GM19468 (cell line): ENCODE data around the gene S100A1.

Source experiments
- ATAC-seq: cut with Tn5 transposase; IDR thresholded peaks from one replicate; pipeline ENCODE4 v1.9.1; 2021; ENCODE audit warnings: mild to moderate bottlenecking, moderate library complexity, moderate number of reproducible peaks; ENCODE audit not compliant: unreplicated experiment; ENCODE audit errors: extremely low read depth

Gene S100A1

DNA sequence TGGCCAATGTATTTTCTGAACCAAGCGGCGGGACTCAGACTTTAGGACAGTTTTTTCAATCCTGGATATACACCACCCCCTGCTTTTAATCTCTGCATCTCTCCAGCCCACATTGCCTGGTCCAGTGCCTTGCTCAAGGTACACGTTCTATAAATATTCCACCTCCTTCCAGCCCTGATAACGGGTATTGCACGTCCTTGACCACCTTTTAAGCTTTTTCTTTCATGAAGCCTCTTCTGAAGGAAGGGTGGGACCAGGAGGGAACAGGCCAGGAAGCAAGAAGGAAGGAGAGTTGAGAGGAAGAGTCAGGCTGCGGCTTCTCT lies 18.7 kb upstream of the S100A1 start:
- ATAC-seq: no peak

DNA sequence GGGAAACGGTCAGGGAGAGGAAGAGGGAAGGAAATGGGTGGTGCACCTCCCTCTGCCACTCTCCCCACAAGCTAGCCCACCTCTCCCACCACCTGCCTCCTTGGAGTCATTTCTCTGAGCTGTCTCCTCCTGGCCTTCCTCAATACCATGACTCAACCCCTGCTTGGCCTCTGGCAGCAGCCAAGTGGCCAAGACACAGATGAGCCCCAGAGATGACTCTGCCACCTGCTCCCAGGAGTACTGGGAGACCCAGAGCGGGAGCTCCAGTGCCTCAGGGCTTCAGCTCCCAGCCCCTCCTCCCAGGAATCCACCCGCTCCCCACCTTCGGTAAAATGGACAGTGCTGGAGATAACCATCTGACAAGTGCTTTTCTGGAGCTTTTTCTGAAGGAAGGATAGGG lies 17.9 kb upstream of the S100A1 start:
- ATAC-seq: no peak

DNA sequence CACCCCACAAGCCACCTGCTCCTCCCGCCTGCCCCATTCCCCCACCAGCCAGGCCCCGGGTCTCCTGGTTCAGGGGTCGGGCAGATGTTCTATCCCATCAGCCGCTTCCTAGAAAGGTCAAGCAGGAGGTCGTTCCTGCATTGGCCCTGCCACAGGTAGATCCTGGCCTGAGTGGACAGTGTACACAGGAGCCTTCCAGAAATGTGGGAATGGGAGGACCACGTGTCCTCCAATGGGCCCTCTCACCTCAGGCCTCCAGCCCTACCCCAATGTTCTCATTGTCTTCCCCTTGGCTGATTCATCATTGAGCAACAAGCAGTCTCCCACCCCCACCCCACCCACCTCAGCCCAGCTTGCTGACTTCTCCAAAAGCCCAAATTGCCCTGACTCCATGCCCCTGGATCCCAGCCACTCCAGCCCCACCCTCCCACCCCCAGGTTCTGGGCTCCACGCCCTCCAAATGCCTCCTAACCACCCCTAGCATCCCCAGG lies 17.4 kb upstream of the S100A1 start:
- ATAC-seq: no peak

DNA sequence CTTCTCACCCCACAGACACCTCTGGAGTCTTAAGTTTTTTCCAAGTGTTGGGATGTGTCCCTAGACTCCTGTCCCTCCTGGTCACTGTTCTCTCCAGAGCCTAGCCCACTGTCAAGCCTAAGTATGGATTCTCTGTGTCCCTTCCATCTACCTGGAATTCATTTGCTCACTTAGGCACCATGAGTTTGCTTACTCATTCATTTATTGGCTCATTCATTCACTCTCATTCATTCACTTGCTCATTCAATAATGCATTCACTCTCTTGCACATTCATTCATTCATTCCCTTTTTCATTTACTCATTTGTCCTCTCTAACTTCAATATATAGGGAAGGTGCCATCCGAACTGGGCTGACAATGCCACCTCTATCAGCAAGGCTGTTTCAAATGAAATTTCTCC lies 16.9 kb upstream of the S100A1 start:
- no peak for ATAC-seq

DNA sequence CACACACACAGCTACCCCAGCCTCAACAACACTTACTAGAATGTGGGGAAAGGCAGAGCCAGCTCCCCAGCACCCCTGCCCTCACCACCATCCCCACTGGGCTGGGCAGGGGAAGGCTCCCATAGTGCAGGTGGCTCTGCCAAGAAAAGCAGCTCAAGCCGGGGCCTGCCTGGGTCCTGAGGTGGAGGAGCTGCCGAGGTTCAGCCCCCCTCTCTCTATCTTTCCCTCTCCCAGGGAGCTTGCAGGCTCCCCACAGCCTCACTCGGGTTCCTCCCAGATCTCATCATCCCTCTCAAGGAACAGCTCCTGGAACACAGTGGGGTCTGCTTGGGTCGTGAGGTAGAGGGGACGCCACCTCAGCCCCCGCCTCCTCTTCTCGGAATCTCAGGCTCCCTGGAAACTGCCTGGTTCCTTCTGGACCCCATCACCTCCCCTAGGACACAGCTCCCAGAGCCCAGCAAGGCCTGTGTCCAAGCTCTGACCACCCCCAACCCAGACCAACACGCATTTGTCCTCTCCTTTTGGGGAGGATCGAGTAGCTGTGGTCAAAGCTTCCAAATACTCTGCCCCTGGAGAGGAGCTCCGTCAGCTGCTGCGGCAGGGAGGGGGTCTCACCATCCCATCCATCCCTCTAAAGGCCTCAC lies 16.0 kb upstream of the S100A1 start:
- ATAC-seq: no peak

DNA sequence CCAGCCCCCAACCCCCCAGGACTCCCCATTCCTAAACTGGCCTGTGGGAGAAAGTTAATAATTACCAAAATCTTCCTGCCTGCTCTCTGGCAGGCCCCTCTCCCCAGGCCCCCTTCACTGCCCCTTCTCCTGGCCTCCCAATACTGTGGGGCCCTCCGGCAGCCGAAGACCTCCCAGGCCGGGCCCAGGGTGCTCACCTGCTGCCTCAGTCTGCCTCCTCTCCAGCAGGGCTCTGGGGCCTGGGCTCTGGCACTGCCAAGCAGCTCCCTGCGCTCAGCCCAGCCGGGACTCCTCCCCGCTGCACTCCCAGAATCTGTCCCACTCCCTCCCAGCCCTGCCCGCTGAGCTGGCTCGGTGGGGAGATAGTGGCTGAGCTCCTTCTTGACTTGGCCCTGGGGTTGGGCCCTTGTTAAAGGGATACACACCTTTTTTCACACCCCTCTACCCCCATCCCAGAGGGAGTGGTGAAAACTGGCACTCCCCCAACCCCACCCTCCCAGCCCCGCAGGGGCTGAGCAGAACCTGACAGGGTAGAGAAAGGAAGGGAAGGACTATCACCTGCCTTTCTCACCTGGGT lies 15.4 kb upstream of the S100A1 start, which contains the start of gene S100A16:
Gene S100A16, minus strand, starts transcription at position 383 of the 577 bp plus-strand sequence. CDS start 4,986 bp downstream, outside the sequence.
- no peak for ATAC-seq

DNA sequence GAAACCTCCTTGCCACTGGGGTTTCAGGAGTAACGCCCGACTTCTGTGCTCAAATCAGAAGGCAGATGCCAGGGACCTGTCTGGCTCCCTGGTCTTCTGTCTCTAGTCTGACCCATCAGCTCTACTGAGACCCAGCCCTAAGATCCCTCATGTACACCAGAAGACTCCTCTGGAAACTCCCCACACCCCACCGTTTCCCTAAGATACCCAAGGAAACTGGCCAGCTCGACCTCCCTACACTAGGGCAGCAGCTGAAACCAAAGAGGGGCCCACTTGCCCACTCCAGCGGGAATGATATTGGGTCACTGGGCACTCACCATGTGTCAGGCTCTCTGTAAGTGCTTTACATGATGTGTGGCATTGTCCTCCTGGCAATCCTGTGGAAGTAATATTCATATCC lies 14.8 kb upstream of the S100A1 start:
- ATAC-seq: no peak

DNA sequence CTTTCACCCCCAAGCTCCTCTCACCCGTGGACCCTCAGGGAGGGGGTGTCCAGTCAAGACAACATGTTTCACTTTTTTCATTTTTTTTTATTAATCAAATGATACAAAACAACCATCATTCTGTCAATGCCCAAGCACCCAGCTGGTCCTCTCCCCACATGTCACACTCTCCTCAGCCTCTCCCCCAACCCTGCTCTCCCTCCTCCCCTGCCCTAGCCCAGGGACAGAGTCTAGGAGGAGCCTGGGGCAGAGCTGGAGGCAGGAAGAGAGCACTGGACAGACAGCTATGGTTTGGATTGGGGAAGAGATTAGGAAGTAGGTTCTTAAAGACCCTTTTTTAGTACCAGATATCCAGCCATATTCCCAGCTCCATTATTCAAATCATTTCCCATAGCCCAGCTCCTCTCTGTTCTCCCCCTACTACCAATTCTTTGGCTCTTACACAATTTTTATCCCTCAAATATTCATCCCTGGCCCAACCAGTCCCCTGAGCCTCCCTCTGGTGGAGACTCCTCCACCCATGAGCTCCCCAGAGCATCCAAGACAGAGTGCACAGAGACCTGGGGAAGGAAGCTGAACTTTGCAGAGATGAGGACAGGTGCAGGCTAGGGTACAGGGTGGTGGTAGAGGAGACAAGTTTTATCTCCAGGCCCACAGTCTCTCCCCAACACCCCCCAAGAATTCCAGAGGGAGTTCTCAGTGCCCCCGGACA lies 13.9 kb upstream of the S100A1 start:
- no peak for ATAC-seq

DNA sequence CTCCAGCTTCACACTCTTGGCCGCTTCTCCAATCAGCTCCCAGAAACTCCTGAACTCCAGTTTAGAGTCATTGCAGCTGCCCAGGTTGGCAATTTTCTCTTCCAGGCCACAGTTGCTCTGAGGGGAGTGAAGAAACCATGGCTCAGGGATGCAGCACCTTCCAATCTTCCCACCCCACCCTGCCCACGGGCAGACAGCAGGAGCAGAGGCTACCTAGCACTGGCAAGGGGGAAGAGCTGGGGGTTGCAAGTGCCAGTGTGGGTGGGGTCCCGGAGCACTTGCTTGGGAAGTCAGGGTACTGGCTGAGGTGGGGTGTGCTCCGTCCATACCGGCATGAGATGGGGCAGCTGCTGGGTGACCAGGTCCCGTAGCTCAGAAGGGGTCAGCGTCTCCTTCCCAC lies 13.3 kb upstream of the S100A1 start:
- no peak for ATAC-seq

DNA sequence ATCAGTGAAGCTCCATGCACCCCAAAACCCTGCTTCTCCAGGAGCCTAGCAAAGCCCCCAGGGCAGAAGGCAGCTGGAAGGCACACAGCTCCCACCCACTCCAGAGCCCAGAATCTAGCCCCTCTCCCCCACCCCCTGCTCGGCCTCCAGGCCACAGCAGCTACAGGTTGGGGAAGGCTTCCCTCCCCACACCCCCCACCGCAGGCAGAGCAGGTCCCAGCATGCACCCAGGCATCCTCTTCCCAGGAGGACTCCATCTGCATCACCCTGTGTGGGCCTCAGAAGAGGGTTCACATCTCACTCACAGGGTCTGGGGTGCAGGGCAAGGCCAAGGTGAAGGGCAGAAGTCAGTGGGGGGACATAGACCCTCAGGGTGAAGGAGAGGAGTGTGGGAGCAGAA lies 12.8 kb upstream of the S100A1 start:
- no peak for ATAC-seq

DNA sequence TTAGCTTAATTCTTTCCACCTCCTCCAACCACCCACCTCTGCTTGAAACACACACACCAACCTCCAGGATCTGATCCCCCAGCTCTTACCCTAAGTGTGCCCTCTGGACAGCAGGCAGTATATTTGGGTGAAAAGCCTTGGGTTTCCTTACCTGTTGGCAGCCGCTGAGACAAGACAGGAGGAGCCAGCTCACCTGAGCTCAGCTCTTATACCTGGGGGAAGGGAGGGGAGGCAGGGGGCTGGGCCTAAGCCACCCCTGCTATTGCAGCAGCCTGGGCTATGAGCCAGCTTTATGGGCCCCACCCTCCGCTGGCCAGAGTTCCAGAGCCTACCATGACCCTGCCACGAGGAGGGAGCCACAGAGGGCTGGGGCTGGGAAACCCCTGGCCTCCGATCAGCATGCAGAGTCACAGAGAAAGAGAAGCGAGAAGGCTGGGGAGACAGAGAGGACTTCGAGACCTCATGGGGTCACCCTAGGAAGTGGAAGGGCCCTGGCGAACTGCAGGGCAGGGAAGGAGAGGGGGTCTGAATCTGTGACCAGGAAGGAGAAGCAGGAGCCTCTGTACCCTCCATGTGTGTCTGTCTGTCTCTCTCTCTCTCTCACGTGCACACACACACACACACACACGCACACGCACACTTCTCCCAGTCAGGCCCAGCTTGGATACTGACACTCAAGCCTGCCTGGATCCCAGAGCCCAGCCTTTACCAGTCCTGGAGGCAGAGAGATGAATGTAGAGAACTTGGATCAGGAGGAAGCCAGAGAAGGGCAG lies 11.9 kb upstream of the S100A1 start, which contains the start of gene S100A14:
Gene S100A14, minus strand, starts transcription at position 182 of the 773 bp plus-strand sequence. CDS start 467 bp downstream, outside the sequence.
- no peak for ATAC-seq

DNA sequence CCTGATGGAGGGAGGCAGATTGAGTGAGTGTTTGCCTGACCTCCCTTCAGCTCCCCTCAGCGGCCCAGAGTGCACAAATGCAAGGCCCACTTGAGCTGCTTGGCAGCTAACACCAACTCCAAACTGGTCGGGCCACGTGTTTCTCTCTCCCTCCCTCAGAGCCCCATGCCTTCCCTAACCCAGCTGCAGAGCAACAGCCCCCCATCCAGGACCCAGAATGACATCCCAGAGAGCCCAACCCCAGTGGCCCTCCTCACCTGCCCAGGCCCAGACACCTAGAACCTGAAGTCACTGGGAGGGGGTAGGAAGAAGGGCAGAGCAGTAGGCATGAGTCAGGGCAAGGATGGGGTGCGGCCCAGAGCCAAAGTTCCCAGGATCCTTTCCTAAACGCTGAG lies 11.3 kb upstream of the S100A1 start:
- ATAC-seq: no peak

DNA sequence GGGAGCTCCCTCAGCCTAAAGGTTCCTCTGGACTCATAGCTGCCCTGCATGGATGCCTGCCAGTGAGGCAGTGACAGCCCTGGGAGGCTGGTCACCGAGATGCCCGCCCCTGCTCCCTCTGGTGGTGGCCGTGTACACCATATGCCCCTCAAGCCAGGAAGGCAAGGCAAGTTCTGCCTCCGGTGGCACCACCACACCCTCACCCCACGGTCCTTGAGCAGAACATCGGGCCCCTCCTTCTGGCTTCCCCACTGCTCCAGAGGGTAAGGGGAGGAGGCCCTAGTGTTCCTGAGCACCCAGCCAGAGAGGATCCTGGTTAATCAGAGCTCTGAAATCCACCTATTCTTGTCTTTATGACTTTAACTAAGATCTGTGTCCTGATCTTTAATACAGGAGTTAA lies 10.6 kb upstream of the S100A1 start:
- no peak for ATAC-seq

DNA sequence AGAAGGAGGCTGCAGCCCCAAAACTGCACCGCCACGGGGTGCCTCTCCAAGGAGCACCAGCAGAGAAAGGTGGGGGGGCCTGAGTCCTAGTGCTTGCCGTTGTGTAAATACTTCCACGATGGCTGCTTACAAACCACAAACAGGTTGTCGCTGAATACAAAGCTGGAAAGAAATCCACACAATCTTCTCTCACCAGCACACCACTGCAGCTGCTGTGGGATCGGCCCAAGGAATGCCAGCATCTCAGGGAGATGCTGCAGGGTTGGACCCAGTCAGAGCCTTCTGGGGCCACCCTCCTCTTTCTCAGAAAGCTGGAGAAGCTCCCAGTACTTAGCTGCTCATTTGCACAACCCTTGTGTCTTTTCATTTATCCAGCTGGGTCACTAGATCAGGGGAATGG lies 9.1 kb upstream of the S100A1 start:
- no peak for ATAC-seq

DNA sequence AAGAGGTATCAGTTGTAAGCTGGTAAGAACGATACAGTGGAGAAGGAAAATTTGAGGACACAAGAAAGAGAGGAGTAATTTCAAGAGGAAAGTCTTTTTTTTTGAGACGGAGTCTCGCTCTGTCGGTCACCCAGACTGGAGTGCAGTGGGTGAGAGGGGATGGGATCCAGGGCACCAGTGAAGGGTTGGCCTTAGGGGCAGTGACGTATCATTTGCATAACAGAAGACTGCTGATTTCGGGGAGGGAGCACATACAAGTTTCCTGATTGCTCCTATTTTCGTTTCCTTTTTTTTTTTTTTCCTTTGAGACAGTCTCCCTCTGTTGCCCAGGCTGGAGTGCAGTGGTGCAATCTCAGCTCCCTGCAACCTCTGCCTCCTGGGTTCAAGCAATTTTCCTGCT lies 5.1 kb upstream of the S100A1 start:
- no peak for ATAC-seq

DNA sequence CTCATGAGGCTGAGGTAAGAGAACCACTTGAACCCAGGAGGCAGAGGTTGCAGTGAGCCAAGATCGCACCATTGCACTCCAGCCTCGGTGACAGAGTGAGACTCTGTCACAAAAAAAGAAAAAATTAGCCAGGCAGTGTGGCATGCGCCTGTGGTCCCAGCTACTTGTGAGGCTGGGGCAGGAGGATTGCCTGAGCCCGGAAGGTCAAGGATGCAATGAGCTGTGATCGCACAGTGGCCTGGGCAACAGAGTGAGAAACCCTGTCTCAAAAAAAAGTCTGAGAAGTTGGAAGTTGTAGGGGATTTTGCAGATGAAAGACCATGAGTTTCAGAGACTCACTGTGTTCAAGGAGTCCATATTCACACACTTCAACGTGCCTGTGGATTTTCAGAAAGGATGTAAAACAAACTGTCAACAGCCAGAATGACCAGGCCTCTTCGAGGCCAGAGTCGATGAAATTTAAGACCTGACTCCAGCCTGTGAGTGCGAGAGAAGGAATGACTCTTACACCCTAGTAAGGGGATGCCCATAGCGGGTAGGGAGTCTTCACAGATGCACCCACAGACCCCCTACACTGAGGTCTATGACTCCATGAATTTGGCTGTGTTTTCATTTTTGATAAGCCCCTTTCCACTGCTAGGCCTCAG lies 3.1 kb upstream of the S100A1 start:
- no peak for ATAC-seq

DNA sequence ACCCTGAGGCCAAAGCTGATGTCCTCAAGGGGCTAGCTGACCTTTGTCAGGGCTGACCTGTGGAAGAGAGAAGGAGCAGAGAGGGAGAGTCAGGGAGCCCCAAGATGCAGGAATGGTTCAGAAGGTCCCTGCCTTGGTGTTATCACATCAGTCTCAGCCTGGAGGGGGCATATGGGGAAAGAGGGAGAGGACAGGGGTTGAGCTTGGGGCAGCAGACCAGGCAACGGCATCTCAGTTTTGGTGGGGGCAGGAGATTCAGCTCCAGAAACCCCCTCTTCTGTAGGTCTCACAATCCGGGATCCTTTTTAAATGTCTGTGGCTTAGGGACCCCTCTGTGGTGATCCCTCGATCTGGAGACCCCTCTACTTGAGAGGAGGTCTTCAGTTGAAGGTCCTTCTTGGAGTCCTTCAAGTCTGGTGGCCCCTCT lies 1.7 kb upstream of the S100A1 start:
- no peak for ATAC-seq

DNA sequence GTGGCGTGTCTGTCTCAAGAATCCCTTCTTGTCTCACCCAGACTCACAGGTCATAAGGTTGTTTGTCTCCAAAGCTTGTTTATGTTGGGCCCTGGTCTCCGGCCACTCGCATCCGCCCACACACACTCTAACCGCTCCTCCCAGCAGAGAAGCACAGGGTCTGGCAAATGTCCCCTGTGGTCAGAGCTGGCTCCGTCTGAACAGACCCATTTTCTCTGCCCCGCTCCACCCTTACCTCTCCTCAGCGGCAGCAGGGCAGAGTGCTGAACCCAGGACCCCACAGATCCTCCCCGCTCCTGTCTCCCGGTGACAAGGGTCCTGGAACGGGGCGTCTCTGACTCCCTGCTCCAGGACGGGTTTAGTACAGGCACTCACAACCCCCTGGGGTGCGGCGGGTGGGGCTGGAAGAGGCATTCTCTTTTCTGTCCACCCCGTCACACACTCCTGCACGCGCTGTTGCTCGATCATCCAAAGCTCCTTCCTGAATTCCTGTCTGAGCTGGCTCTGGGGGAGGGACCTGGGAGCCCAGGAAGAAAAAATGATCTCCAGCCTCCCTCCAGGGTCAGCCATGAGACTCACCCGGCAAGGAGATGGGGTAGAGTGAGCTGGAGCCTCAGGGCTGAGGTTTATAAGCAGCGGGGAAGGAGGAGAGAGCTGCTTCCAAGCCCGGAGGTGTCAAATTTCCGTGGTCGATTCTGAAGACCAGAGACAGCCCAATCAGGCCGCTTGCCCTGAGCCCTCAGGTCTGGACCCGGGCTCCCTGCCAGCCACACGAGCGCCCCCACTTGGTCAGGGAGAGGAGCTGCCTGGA lies 1.1 kb upstream of the S100A1 start, which contains the start of gene S100A13:
Gene S100A13, minus strand, starts transcription at position 602 of the 811 bp plus-strand sequence. CDS start 1,033 bp downstream, outside the sequence.
- ATAC-seq: no peak

DNA sequence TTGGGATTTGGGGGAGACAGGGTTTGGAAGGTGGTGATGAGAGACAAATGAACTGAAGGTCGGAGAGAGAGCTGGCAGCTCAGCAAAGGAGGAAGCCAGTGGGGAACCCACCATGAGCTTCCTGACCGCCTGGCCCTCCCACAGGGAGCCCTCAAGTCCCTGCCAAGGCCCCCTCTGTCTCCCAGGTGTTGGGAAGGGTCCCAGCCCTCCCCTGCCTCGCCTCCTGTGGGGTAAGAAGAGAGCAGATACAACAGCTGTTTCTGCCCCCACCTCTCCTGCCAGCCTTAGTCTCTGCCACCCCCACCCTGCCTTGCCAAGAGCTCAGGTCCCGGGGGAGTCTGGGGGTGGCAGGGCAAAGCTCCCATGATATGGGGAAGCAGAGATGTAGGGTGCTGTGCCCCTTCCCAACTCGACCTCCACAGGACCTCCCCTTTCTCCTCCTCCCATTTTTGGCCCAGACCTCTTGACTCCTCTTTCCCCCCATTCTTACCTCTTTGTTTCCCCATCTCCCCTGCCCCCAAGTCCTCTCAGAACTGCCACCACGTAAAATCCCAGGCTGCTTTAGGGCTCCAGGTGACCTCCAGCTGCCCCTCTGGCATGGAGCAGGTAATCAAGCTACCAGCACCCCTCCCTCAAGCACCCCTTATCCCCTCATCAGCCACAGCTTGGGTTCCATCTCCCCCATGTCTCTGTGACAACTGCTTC lies 556 bp downstream of the S100A1 start:
- ATAC-seq: no peak
